GM15510 (cell line): ENCODE results near the gene RPS27A.

Source experiments
- POLR2A ChIP-seq: IDR thresholded peaks from 3 replicates; pipeline ENCODE4 v1.6.1; 2011; ENCODE audit warnings: borderline replicate concordance; ENCODE audit not compliant: insufficient read length; ENCODE audit errors: extremely low read depth

The RPS27A gene

GRCh38 chr2:55236992-55237543 is 4.6 kb downstream of the RPS27A start:
- TF ChIP-seq POLR2A = peak; percentile 14

- TF ChIP-seq POLR2A = no peak
Observed at GRCh38 chr2:55239656-55240222, 7.3 kb downstream of the RPS27A start.

- TF ChIP-seq POLR2A = no peak
Observed at GRCh38 chr2:55242617-55243016, 10.1 kb downstream of the RPS27A start.

DNA sequence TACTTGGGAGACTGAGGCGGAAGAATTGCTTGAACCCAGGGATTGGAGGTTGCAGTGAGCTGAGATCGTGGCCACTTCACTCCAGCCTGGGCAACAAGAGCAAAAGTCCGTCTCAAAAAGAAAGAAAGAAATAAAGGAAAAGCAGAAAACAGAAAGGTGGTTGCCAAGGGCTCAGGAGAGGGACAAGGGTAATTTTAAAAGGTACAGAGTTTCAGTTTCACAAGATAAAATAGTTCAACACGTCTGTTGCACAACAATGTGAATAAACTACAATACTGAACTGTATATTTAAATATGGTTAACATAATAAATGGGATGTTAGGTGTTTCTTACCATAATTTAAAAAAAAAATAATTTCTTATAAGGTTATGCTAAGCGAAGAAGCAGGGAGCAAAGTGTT is 12.9 kb downstream of the RPS27A start:
- TF ChIP-seq POLR2A = no peak

- no peak for TF ChIP-seq POLR2A
Observed at GRCh38 chr2:55247025-55247424, 14.5 kb downstream of the RPS27A start.

GRCh38 chr2:55252832-55253231 is 20.3 kb downstream of the RPS27A start:
- TF ChIP-seq POLR2A = no peak

DNA sequence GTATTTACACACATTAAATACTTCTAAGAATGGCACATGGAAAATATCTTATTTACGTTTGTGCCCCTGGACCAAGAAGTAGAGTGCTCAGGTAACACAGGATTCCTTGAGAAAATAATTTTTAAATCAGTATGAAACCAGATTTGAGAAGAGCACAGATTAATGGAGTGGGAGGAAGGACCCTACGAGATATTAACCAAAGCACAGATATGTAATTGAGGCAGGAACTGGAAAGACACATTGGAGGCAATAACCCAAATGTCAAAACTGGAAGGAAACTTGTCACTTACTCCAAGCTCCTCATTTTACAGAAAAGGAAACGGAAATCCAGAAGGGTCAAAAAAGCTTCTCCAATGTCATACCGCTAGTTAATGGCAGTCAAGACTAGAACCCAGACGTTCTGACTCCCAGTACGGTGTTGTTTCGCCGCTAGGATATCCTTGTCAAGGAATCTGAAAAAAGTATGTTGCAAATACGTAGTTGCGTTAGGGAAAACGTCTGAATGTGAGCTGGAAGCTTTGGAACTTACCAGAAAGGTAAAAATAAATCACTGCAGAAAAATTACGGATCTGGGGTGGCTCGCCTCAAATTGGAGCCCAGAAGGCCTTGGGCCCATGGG is 35.9 kb downstream of the RPS27A start:
- TF ChIP-seq POLR2A = no peak

GRCh38 chr2:55268907-55269644 is 36.6 kb downstream of the RPS27A start, which contains the start of gene MTIF2:
MTIF2 (minus strand) TSS chr2:55269231; CDS start chr2:55263858, 5,373 bp downstream.
- peak; percentile 95 for TF ChIP-seq POLR2A

DNA sequence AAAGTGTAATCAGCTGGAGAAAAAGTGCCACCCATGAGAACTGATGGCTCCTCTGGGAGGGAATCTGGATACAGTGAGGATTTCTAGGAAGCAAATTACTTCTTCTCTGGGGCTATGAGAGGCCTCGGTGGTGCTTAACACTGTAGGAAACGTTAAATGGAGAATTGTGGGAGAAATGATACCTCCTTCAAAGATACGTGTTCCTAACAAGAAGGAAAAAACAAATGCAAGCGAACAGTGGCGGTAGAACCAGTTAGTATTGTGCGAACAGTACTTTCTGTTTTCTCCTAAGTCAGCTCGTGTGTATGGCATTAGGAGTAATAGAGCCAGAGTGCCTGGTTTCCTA is 37.1 kb downstream of the RPS27A start:
- no peak for TF ChIP-seq POLR2A

DNA sequence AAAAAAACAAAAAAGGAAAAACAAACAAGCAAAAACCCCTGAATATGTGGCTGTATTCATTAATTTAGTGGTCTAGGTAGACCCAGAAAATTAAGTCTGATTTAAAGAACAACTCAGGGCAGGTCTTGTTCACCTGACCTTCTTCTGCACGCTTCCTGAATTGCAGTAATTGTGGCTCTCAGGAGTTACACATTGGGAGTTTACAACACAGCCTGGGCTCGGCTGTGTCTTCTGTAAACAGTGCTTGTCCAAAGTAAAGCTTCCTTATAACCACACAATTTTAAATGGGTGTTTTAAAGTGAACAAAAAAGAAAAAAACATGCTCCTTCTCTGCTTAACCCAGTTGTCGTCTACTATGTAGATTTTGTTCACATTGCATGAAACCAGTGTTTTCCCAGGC is 44.8 kb downstream of the RPS27A start:
- TF ChIP-seq POLR2A = no peak

DNA sequence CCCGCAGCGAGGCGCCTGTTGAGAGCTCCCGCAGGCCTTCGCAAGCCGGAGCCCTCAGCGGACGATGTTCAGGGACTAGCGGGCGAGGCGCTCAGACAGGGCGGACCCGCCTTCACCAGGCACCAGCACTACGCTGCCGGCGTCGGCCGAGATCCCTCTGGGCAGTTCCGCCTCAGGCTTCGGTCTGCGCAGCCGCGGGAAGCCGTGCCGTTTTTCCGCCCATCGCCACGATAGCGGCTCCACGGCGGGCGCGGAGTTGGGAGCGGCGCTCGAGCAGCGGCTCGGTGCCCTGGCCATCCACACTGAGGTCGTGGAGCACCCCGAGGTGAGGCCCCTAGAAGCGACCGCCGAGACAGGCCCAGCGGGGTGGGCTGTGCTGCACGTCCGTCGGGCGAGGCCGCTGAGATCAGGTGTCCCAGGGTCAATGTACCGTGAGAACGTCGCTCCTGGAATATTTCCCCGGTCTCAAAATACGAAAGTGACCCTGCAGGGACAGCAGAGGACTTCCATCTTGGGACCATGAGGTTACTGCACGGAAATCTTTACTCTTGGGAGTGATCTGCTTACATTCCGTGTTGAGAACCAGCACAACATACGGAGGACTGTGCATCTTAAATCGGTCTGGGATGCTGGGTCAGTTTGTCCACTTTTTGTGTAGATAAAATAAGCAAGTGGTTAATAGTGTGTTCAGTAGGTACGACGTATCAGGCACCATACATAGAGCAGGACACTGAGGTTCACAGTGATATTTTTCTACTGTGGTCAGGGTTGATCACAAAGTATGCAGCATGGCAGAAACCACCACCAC is 49.8 kb downstream of the RPS27A start:
- peak; percentile 91 for TF ChIP-seq POLR2A

DNA sequence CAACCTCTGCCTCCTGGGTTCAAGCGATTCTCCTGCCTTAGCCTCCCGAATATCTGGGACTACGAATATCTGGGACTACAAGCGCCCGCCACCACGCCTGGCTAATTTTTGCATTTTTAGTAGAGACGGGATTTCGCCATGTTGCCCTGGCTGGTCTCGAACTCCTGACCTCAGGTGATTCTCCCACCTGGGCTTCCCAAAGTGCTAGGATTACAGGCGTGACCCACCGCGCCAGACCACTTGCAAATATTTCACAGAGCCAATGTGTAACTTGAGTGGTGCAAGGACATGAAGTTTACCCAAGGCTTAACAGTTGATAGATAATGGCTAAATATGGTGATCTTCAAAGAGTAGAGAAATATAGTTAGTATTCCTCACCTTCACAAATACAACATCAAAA is 50.6 kb downstream of the RPS27A start:
- no peak for TF ChIP-seq POLR2A
